PC-9 (cell line): ENCODE results near the gene USP24.

Experiments
- CTCF ChIP-seq: fragments of 200-600 bp; sonication (generic); conservative IDR thresholded peaks from 2 replicates; pipeline ENCODE4 v1.6.1; 2017; ENCODE audit warnings: mixed run types, antibody characterized with exemption, mild to moderate bottlenecking, moderate library complexity
- EZH2 ChIP-seq: fragments of 200-600 bp; sonication (generic); IDR thresholded peaks from 2 replicates; pipeline ENCODE4 v1.8.0; 2017; ENCODE audit warnings: antibody characterized with exemption, low read depth

DNA sequence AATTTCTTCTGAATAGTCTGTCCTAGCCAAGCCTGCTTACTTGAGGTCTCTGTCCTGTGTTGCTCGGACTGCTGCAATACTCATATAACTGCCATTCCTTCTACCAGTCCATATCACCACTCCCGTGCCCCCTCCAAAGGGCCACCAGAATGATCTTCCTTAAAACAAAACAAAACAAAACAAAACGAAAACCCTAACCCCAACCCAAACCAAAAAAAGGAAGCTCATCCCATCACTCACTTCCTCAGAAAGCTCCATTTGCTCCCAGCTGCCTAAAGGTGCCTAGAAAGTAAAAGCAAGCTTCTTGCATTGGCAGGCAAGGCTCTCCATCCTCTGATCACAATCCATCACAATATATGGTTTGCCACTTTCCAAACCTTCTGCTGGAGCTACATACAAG is 20.3 kb downstream of the USP24 start:
- no peak for TF ChIP-seq CTCF
- TF ChIP-seq EZH2 = no peak
